ENCODE results near the gene SPDYE16.
"Not testable (repeated sequence)": the region's sequence is repeated elsewhere in the genome, so short reads cannot be mapped to it uniquely, and the experiment has no call there.

- TF ChIP-seq CTCF, POLR2A (IDR thresholded peaks at IDR 0.05): not testable (repeated sequence)
These were observed 44.4 kb downstream of the SPDYE16 start for GRCh38 chr7:76498583-76499200.

Data from adrenal gland (tissue), 5 donors.